ENCODE measurements around the gene ASAP3. TPM values are rescaled to one million over a fixed set of nuclear protein-coding genes. Genes with fewer than 3 reads are reported as not detected.

ASAP3 gene
- total and polyA plus RNA-seq, 2 experiments from 2014 or later: 13.9 to 27.3 TPM

- TF ChIP-seq EZH2 (IDR thresholded peaks at IDR 0.05; ENCODE audit: insufficient read depth, poor library complexity, severe bottlenecking) (no peak), EZH2phosphoT487 (IDR thresholded peaks at IDR 0.05; ENCODE audit: insufficient read depth, low read depth) (no peak)
Observed at GRCh38 chr1:23453455-23454000, 30.5 kb downstream of the ASAP3 start.

GRCh38 chr1:23452011-23452411, 32.0 kb downstream of the ASAP3 start:
- TF ChIP-seq EZH2 (IDR thresholded peaks at IDR 0.05; ENCODE audit: insufficient read depth, poor library complexity, severe bottlenecking) (no peak), EZH2phosphoT487 (IDR thresholded peaks at IDR 0.05; ENCODE audit: insufficient read depth, low read depth) (no peak)
- Histone ChIP-seq H3K9me3 (ENCODE audit: low read depth) (no peaks in the 10 kb centered on the region), H3F3A (ENCODE audit: insufficient read depth) (peaks cover 5% of the 10 kb centered on the region; the same call in 1 of the 2 replicates), H3K4me1 (ENCODE audit: insufficient read depth) (peaks cover 23% of the 10 kb centered on the region), H3K9ac (peak overlapping the region; percentile 42), H3K4me2 (ENCODE audit: unreplicated experiment) (no peak overlapping the region), H3K27ac (0 out of 2 replicates have a peak overlapping the region, but pooled peaks have one; percentile 0), H2AFZ (no peak overlapping the region), H3K9me2 (ENCODE audit: insufficient read depth) (no peaks in the 10 kb centered on the region), H4K20me1 (ENCODE audit: insufficient read depth) (no peaks in the 10 kb centered on the region), H3K36me3 (ENCODE audit: low read depth) (0 out of 2 replicates have a peak, but pooled peaks cover 3% of the 10 kb centered on the region), H3K27me3 (replicated peaks; ENCODE audit: insufficient read depth) (no peaks in the 10 kb centered on the region), H3K4me3 (no peak overlapping the region), H3K79me2 (ENCODE audit: insufficient read depth) (no peaks in the 10 kb centered on the region)
- WGBS, 2 experiments (ENCODE audit: low coverage in 1 of 2, low lambda C conversion rate in 2 of 2, missing lambda C conversion rate in 2 of 2): 11 to 20% methylated on average over 5 of the region's 5 CpGs
- in situ Hi-C loops (cut with MboI): no loop called here
- DNase-seq: peak; percentile 58

More at GRCh38 chr1:23453455-23454000, 30.5 kb downstream of the ASAP3 start:
- Histone ChIP-seq H3K9ac (no peak overlapping the region), H3K4me2 (ENCODE audit: unreplicated experiment) (no peak overlapping the region), H3K27ac (no peak overlapping the region), H3K9me2 (ENCODE audit: insufficient read depth) (no peaks in the 10 kb centered on the region), H3K4me3 (no peak overlapping the region), H3K79me2 (ENCODE audit: insufficient read depth) (no peaks in the 10 kb centered on the region), H3K9me3 (ENCODE audit: low read depth) (no peaks in the 10 kb centered on the region), H3K27me3 (replicated peaks; ENCODE audit: insufficient read depth) (no peaks in the 10 kb centered on the region), H3K4me1 (ENCODE audit: insufficient read depth) (peaks cover 25% of the 10 kb centered on the region), H3K36me3 (ENCODE audit: low read depth) (0 out of 2 replicates have a peak, but pooled peaks cover 3% of the 10 kb centered on the region), H3F3A (ENCODE audit: insufficient read depth) (no peaks in the 10 kb centered on the region), H4K20me1 (ENCODE audit: insufficient read depth) (no peaks in the 10 kb centered on the region), H2AFZ (no peak overlapping the region)
- no peak for DNase-seq
- 98 to 100% methylated on average over 3 of the region's 3 CpGs for WGBS, 2 experiments (ENCODE audit: low coverage in 1 of 2, low lambda C conversion rate in 2 of 2, missing lambda C conversion rate in 2 of 2)
- in situ Hi-C loops (cut with MboI): no loop called here

GRCh38 chr1:23451441-23451840, 32.5 kb downstream of the ASAP3 start:
- in situ Hi-C loops (cut with MboI): no loop called here
- Histone ChIP-seq H3K79me2 (ENCODE audit: insufficient read depth) (no peaks in the 10 kb centered on the region), H3K4me1 (ENCODE audit: insufficient read depth) (peaks cover 17% of the 10 kb centered on the region), H3K27me3 (replicated peaks; ENCODE audit: insufficient read depth) (no peaks in the 10 kb centered on the region), H3K4me3 (no peak overlapping the region), H3K27ac (0 out of 2 replicates have a peak overlapping the region, but pooled peaks have one; percentile 0), H3K4me2 (ENCODE audit: unreplicated experiment) (no peak overlapping the region), H3K9me3 (ENCODE audit: low read depth) (no peaks in the 10 kb centered on the region), H2AFZ (no peak overlapping the region), H4K20me1 (ENCODE audit: insufficient read depth) (no peaks in the 10 kb centered on the region), H3F3A (ENCODE audit: insufficient read depth) (peaks cover 5% of the 10 kb centered on the region; the same call in 1 of the 2 replicates), H3K36me3 (ENCODE audit: low read depth) (0 out of 2 replicates have a peak, but pooled peaks cover 3% of the 10 kb centered on the region), H3K9me2 (ENCODE audit: insufficient read depth) (no peaks in the 10 kb centered on the region), H3K9ac (peak overlapping the region; percentile 42)
- 20 to 26% methylated on average over 1 of the region's 1 CpG for WGBS, 2 experiments (ENCODE audit: low coverage in 1 of 2, low lambda C conversion rate in 2 of 2, missing lambda C conversion rate in 2 of 2)
- DNase-seq: peak; percentile 35
- TF ChIP-seq EZH2phosphoT487 (IDR thresholded peaks at IDR 0.05; ENCODE audit: insufficient read depth, low read depth) (no peak), EZH2 (IDR thresholded peaks at IDR 0.05; ENCODE audit: insufficient read depth, poor library complexity, severe bottlenecking) (no peak)

- H3K9ac ChIP-seq: no peak overlapping the region
- WGBS, 2 experiments (ENCODE audit: low coverage in 1 of 2, low lambda C conversion rate in 2 of 2, missing lambda C conversion rate in 2 of 2): 87 to 89% methylated on average over 4 of the region's 4 CpGs
- no peak overlapping the region for H2AFZ ChIP-seq
- H3K4me3 ChIP-seq: no peak overlapping the region
- 0 out of 2 replicates have a peak, but pooled peaks cover 3% of the 10 kb centered on the region for H3K36me3 ChIP-seq (ENCODE audit: low read depth)
- no peak overlapping the region for H3K4me2 ChIP-seq (ENCODE audit: unreplicated experiment)
- no peaks in the 10 kb centered on the region for H3K9me2 ChIP-seq (ENCODE audit: insufficient read depth)
- in situ Hi-C loops (cut with MboI): no loop called here
- H3F3A ChIP-seq (ENCODE audit: insufficient read depth): peaks cover 5% of the 10 kb centered on the region; the same call in 1 of the 2 replicates
- no peak for DNase-seq
- H3K27me3 ChIP-seq (replicated peaks; ENCODE audit: insufficient read depth): no peaks in the 10 kb centered on the region
- no peak overlapping the region for H3K27ac ChIP-seq
- no peaks in the 10 kb centered on the region for H4K20me1 ChIP-seq (ENCODE audit: insufficient read depth)
- H3K9me3 ChIP-seq (ENCODE audit: low read depth): no peaks in the 10 kb centered on the region
- peaks cover 12% of the 10 kb centered on the region for H3K4me1 ChIP-seq (ENCODE audit: insufficient read depth)
- TF ChIP-seq EZH2 (IDR thresholded peaks at IDR 0.05; ENCODE audit: insufficient read depth, poor library complexity, severe bottlenecking) (no peak), EZH2phosphoT487 (IDR thresholded peaks at IDR 0.05; ENCODE audit: insufficient read depth, low read depth) (no peak)
- H3K79me2 ChIP-seq (ENCODE audit: insufficient read depth): no peaks in the 10 kb centered on the region
Observed at GRCh38 chr1:23450894-23451293, 33.1 kb downstream of the ASAP3 start.

Data from GM23248 (cell line).